Thoracic aorta (tissue), 2 donors: Measurements from ENCODE around the gene PSMD13. TPM values are rescaled to one million over a fixed set of nuclear protein-coding genes. Genes with fewer than 3 reads are reported as not detected.
"Not testable (repeated sequence)": the region's sequence is repeated elsewhere in the genome, so short reads cannot be mapped to it uniquely, and the experiment has no call there.

ENCODE experiments used
- ATAC-seq: fragments of 150-250 bp; one replicate; pipeline ENCODE4 v1.8.0; 2017; ENCODE audit warnings: low read depth; ENCODE audit not compliant: insufficient number of reproducible peaks, low FRiP score
- DNase-seq: peaks from one replicate; pipeline ENCODE4 v3.0.0-alpha.2; 2020; ENCODE audit warnings: low spot score
- H3K27ac ChIP-seq, 2 donors: fragments of 200-600 bp; sonication (generic); 1 replicate in 1 of 2; 2 replicates in 1 of 2; pipeline ENCODE4 v1.5.1; 2016; ENCODE audit warnings: mild to moderate bottlenecking in 2 of 2, moderate library complexity in 2 of 2
- H3K27me3 ChIP-seq: fragments of 200-600 bp; sonication (generic); replicated peaks from 2 replicates; pipeline ENCODE4 v1.6.0; 2016; ENCODE audit warnings: mild to moderate bottlenecking; ENCODE audit not compliant: insufficient read depth
- H3K36me3 ChIP-seq: fragments of 200-600 bp; sonication (generic); one replicate; pipeline ENCODE4 v1.5.1; 2016
- H3K4me1 ChIP-seq, 2 donors: fragments of 200-600 bp; sonication (generic); 1 replicate in 1 of 2; 2 replicates in 1 of 2; pipeline versions ENCODE4 v1.5.1 to v1.6.0; 2016; ENCODE audit warnings: low read depth in 2 of 2, mild to moderate bottlenecking in 1 of 2; ENCODE audit not compliant: control insufficient read depth in 1 of 2
- H3K4me3 ChIP-seq: fragments of 200-600 bp; sonication (generic); 2 replicates; pipeline ENCODE4 v1.5.1; 2016; ENCODE audit warnings: mild to moderate bottlenecking
- H3K9me3 ChIP-seq: fragments of 200-600 bp; sonication (generic); 2 replicates; pipeline ENCODE4 v1.5.1; 2016
- CTCF ChIP-seq: fragments of 200-600 bp; sonication (generic); IDR thresholded peaks from one replicate; pipeline ENCODE4 v1.5.1; 2019; ENCODE audit warnings: antibody characterized with exemption
- total RNA-seq, 2 donors: library from RNA; depleted of rRNA; stranded (reverse); fragments of >200 nt; gene quantifications; one replicate each; pipeline versions ENCODE4 v1.1.0 to v1.2.3, GENCODE V29; 2016

The PSMD13 gene
- total RNA-seq, 2 donors from 2014 or later, result 79.6 to 90.8 TPM

DNA sequence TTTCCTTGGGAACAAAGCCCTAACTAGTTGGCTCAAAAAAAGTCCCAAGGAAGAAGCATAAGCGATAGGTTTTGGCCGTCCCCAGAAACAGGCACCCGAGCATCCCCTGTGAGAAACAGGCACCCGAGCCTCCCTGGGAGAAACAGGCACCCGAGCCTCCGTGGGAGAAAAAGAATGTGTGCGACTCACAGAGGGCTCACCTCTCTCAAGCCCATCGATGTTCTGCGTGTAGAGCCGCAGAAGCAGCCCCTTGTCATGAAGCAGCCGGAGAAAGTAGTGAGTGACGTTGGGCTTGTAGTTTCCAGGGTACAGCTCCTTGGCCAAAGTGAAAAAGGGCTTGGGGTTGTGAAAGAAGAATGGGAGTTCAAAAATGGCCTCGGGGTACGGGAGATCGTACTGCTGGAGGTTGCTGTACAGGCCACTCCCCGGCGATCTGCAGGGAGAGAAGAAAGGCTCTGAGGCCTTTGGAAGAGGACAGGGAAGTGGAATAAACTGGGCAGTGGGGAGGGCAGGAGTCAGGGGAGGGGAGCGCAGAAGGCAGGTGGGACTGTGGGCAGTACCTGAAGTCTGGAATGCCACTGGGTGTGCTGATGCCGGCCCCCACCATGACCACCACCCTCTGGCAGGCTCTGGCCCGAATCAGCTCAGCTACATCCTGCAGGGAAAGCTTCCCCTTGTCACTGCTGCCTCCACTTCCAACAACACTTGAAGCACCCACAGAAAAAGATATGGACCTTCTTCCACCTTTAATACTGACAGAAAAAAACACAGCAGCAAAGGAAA, 3.8 kb upstream of the PSMD13 start:
- Histone ChIP-seq H3K4me1 (peaks cover 13 to 15% of the 10 kb centered on the region in 2 donors), H3K36me3 (no peaks in the 10 kb centered on the region), H3K9me3 (no peaks in the 10 kb centered on the region), H3K4me3 (no peak overlapping the region), H3K27ac (no peak overlapping the region), H3K27me3 (no peaks in the 10 kb centered on the region)
- DNase-seq, result no peak
- TF ChIP-seq CTCF, result no peak
- ATAC-seq, result no peak

GRCh38 chr11:235180-235579, 1.6 kb upstream of the PSMD13 start:
- ATAC-seq (no peak), DNase-seq (no peak)
- H3K4me3 ChIP-seq, result peak overlapping the region; percentile 100
- H3K36me3 ChIP-seq, result no peaks in the 10 kb centered on the region
- peak overlapping the region in 1 of 2 donors; percentile 95 for H3K27ac ChIP-seq
- H3K4me1 ChIP-seq, result peaks cover 20 to 24% of the 10 kb centered on the region in 2 donors
- no peaks in the 10 kb centered on the region for H3K9me3 ChIP-seq
- no peak for TF ChIP-seq CTCF
- H3K27me3 ChIP-seq, result no peaks in the 10 kb centered on the region

- ATAC-seq, result no peak
- H3K4me3 ChIP-seq, result peak overlapping the region; percentile 100
- no peaks in the 10 kb centered on the region for H3K27me3 ChIP-seq
- DNase-seq, result no peak
- no peaks in the 10 kb centered on the region for H3K9me3 ChIP-seq
- peaks cover 20 to 27% of the 10 kb centered on the region in 2 donors for H3K4me1 ChIP-seq
- no peak for TF ChIP-seq CTCF
- H3K36me3 ChIP-seq, result no peaks in the 10 kb centered on the region
- H3K27ac ChIP-seq, result peak overlapping the region; percentile 71 to 95
These were observed 1.2 kb upstream of the PSMD13 start for GRCh38 chr11:235609-235996.

GRCh38 chr11:235997-236773, 591 bp upstream of the PSMD13 start, which contains the start of gene SIRT3:
Gene SIRT3 (minus strand): TSS chr11:236342. CDS start chr11:236328, 14 bp downstream.
- Histone ChIP-seq H3K27ac (peak within 1 kb of the TSS; percentile 95 to 97), H3K36me3 (peaks cover 4% of the 10 kb centered on the region), H3K9me3 (no peaks in the 10 kb centered on the region), H3K4me1 (peaks cover 20 to 27% of the 10 kb centered on the region in 2 donors), H3K4me3 (peak within 1 kb of the TSS; percentile 100), H3K27me3 (no peaks in the 10 kb centered on the region)
- TF ChIP-seq CTCF, result peak; percentile 31
- ATAC-seq, result peak; percentile 59
- peak; percentile 19 for DNase-seq

DNA sequence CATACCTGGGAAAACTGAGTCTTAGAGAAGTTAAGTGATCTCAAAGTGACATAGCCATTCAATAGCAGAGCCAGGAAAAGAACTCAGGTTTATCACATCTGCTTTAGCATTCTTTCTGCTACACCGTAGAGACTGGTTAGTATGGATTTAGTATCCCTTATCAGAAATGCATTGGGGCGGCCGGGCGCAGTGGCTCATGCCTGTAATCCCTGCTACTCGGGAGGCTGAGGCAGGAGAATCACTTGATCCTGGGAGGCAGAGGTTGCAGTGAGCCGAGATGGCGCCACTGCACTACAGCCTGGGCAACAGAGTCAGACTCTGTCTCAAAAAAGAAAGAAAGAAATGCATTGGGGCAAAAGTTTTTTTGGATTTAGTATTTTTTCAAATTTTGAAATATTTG, 1.6 kb downstream of the PSMD13 start:
- H3K27ac ChIP-seq, H3K27me3 ChIP-seq, H3K9me3 ChIP-seq, H3K4me3 ChIP-seq, DNase-seq, ATAC-seq: not testable (repeated sequence)
- H3K36me3 ChIP-seq, result peaks cover 16% of the 10 kb centered on the region
- H3K4me1 ChIP-seq, result peaks cover 20 to 27% of the 10 kb centered on the region in 2 donors
